ENCODE data around the gene TM4SF5. TPM values are rescaled to one million over a fixed set of nuclear protein-coding genes. Genes with fewer than 3 reads are reported as not detected.

The TM4SF5 gene
- total and polyA plus RNA-seq, 5 experiments from 2014 or later, result not detected

GRCh38 chr17:4739122-4740024 lies 32.3 kb upstream of the TM4SF5 start, which contains the start of the genes CXCL16 and ZMYND15:
TSS of gene CXCL16 (minus strand) at chr17:4739928. CDS start at chr17:4739339, 589 bp downstream.
TSS of gene ZMYND15 (plus strand) at chr17:4739833. CDS start at chr17:4740549, 716 bp downstream.
- peak; percentile 50 to 83 (median 70) for DNase-seq
- Mint-ChIP-seq H3K4me1 (peaks cover 17 to 30% (median 22%) of the 10 kb centered on the region in 4 donors), H3K27me3 (peaks cover 0 to 13% (median 6%) of the 10 kb centered on the region in 5 donors), H3K4me3 (peak within 1 kb of the TSS; percentile 83 to 94 (median 90)), H3K27ac (peak within 1 kb of the TSS; percentile 86 to 98 (median 94)), H3K36me3 (no peaks in the 10 kb centered on the region), H3K9me3 (no peaks in the 10 kb centered on the region)
- POLR2A ChIA-PET, result interaction anchor here (0.5 to 2.4 kb wide), 8 partner anchors 9 to 596 kb away, joined by 3 to 24 read pairs (median 5); partner anchors contain the start of genes ARRB2, CYB5D2 and ZZEF1
- ATAC-seq, result peak; percentile 72

DNA sequence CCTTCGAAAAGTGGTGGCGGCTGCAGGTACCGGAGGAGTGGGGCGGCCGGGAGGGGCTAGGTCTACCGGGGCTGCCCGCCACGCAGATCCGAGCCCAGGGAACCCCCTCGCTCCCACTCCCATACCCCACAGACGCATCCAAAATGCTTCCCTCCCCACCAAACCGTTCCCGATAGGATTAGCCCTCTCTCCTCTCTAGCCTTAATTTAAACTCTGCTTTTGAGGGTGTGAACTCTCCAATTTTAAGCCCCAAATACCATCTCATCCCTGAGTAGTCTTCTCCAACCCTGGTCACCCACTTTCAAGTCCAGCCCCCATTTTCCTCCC lies 31.7 kb upstream of the TM4SF5 start:
- peaks cover 0 to 13% (median 6%) of the 10 kb centered on the region in 5 donors for H3K27me3 Mint-ChIP-seq
- POLR2A ChIA-PET, result interaction anchor here (1.6 to 2.4 kb wide), 3 partner anchors 25 to 50 kb away, joined by 3 to 24 read pairs (median 8); partner anchors contain the start of gene ARRB2

DNA sequence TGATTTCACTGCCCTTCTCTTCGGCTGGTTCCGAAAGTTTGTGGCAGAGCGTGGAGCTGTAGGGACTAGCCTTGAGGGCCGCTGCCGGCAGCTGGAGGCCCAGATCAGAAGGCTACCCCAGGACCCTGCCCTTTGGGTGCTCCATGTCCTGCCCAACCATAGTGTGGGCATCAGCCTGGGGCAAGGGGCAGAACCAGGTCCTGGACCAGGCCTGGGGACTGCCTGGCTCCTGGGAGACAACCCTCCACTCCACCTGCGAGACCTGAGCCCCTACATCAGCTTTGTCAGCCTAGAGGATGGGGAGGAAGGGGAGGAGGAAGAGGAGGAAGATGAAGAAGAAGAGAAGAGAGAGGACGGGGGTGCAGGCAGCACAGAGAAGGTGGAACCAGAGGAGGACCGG lies 31.1 kb upstream of the TM4SF5 start:
- no peak for ATAC-seq
- H3K27me3 Mint-ChIP-seq, result peaks cover 0 to 16% (median 6%) of the 10 kb centered on the region in 5 donors
- H3K27ac Mint-ChIP-seq, result peak overlapping the region in 9 of 10 donors; percentile 77 to 93 (median 90)
- peaks cover 18 to 29% (median 21%) of the 10 kb centered on the region in 4 donors for H3K4me1 Mint-ChIP-seq
- POLR2A ChIA-PET, result interaction anchor here (0.7 to 1.6 kb wide), 2 partner anchors 49 to 1228 kb away, joined by 3 to 4 read pairs; no protein-coding TSS in a partner anchor
- no peak for DNase-seq
- no peaks in the 10 kb centered on the region for H3K36me3 Mint-ChIP-seq
- H3K4me3 Mint-ChIP-seq, result peak overlapping the region; percentile 76 to 90 (median 86)
- H3K9me3 Mint-ChIP-seq, result no peaks in the 10 kb centered on the region

More for the DNA sequence above, 31.7 kb upstream of the TM4SF5 start:
- Mint-ChIP-seq H3K36me3 (no peaks in the 10 kb centered on the region), H3K4me1 (peaks cover 15 to 25% (median 23%) of the 10 kb centered on the region in 4 donors), H3K9me3 (no peaks in the 10 kb centered on the region), H3K27ac (peak overlapping the region; percentile 77 to 93 (median 90)), H3K4me3 (peak overlapping the region; percentile 76 to 90 (median 86))
- DNase-seq, result no peak
- no peak for ATAC-seq

DNA sequence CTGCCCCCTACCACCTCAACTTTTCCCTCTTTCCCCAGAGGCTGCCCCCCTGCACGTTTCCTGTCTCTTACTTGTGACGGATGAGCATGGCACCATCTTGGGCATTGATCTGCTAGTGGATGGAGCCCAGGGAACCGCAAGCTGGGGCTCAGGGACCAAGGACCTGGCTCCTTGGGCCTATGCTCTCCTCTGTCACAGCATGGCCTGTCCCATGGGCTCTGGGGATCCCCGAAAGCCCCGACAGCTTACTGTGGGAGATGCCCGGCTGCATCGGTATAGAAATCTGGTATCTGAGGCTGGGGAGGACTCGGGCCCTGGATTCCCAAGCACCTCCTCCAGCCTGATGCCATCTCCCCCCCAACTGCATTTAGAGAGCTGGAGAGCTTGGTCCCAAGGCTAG lies 30.1 kb upstream of the TM4SF5 start:
- no peaks in the 10 kb centered on the region for H3K36me3 Mint-ChIP-seq
- ATAC-seq (no peak), DNase-seq (no peak)
- H3K9me3 Mint-ChIP-seq, result no peaks in the 10 kb centered on the region
- POLR2A ChIA-PET, result interaction anchor here (1.1 to 1.6 kb wide), 2 partner anchors 32 to 48 kb away, joined by 3 to 5 read pairs; no protein-coding TSS in a partner anchor
- peaks cover 17 to 29% (median 19%) of the 10 kb centered on the region in 4 donors for H3K4me1 Mint-ChIP-seq
- peak overlapping the region in 6 of 10 donors; percentile 15 to 81 (median 32) for H3K4me3 Mint-ChIP-seq
- peak overlapping the region in 4 of 10 donors; percentile 31 to 79 (median 59) for H3K27ac Mint-ChIP-seq
- peaks cover 0 to 16% (median 6%) of the 10 kb centered on the region in 5 donors for H3K27me3 Mint-ChIP-seq

DNA sequence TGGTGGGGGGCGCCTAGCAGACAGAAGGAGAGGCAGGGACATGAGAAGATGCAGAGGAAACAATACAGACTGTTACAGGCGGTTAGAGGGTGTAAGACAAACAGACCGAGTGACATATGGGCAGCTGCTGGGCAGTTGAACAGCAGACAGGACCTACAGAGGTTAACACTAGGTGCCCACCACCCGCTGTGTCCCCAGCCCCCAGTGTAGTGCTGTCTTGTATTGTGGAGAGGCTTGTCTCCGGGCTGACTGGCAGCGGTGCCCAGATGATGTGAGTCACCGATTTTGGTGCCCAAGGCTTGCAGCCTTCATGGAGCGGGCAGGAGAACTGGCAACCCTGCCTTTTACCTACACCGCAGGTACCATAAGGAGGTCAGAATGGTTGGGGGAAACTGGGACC lies 29.6 kb upstream of the TM4SF5 start:
- Mint-ChIP-seq H3K4me1 (peaks cover 17 to 29% (median 23%) of the 10 kb centered on the region in 4 donors), H3K27ac (peak overlapping the region in 2 of 10 donors; percentile 29 to 31), H3K27me3 (peaks cover 0 to 16% (median 6%) of the 10 kb centered on the region in 5 donors), H3K4me3 (peak overlapping the region in 1 of 10 donors; percentile 34), H3K9me3 (no peaks in the 10 kb centered on the region), H3K36me3 (no peaks in the 10 kb centered on the region)
- ATAC-seq, result no peak
- no peak for DNase-seq
- POLR2A ChIA-PET, result interaction anchor here (1.1 kb wide), 1 partner anchor 32 kb away, joined by 5 read pairs; no protein-coding TSS in a partner anchor

DNA sequence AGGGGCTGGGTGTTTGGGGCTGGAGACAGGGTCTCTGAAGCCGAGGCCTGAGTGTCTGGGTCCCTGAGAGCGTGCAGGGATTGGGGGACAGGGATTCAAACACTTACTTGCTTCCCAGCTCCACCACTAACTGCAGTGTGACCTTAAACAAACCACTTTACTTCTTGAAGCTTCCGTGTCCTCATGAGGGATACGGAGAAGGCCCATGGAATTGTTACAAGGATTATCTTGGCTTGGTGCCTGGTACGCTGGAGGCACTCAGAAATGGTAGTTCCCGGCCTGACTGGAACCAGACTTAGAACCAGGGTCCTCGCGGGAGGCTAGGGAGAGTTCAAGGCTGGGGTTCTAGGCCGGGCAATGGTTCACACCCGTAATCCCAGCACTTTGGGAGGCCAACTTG lies 29.1 kb upstream of the TM4SF5 start:
- Mint-ChIP-seq H3K9me3 (no peaks in the 10 kb centered on the region), H3K4me1 (peaks cover 17 to 31% (median 27%) of the 10 kb centered on the region in 4 donors), H3K27ac (peak overlapping the region in 2 of 10 donors; percentile 9 to 40), H3K4me3 (peak overlapping the region in 1 of 10 donors; percentile 29), H3K36me3 (no peaks in the 10 kb centered on the region), H3K27me3 (peaks cover 0 to 16% (median 6%) of the 10 kb centered on the region in 5 donors)
- no peak for ATAC-seq
- no peak for DNase-seq
- POLR2A ChIA-PET, result no interaction called here

DNA sequence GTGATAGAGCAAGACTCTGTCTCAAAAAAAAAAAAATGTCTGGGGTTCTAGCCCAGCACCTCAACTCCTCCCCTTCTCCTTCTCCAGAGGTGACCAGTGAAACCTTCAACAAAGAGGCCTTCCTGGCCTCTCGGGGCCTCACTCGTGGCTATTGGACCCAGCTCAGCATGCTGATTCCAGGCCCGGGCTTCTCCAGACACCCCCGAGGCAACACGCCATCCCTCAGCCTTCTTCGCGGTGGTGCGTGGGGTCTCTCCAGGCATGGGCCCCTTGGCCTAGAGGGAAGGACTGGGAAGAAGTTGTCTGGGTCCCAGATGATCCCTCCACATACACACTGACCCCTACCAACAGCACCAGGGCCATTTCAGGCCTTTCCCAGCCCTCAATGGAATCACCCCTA lies 28.5 kb upstream of the TM4SF5 start:
- Mint-ChIP-seq H3K4me1 (peaks cover 22 to 35% (median 31%) of the 10 kb centered on the region in 4 donors), H3K36me3 (no peaks in the 10 kb centered on the region), H3K4me3 (peak overlapping the region in 1 of 10 donors; percentile 29), H3K27ac (peak overlapping the region in 2 of 10 donors; percentile 20 to 41), H3K27me3 (peaks cover 0 to 16% (median 6%) of the 10 kb centered on the region in 5 donors), H3K9me3 (no peaks in the 10 kb centered on the region)
- DNase-seq, result no peak
- POLR2A ChIA-PET, result interaction anchor here (0.6 to 0.7 kb wide), 2 partner anchors 19 to 39 kb away, joined by 3 read pairs; no protein-coding TSS in a partner anchor
- ATAC-seq, result no peak

DNA sequence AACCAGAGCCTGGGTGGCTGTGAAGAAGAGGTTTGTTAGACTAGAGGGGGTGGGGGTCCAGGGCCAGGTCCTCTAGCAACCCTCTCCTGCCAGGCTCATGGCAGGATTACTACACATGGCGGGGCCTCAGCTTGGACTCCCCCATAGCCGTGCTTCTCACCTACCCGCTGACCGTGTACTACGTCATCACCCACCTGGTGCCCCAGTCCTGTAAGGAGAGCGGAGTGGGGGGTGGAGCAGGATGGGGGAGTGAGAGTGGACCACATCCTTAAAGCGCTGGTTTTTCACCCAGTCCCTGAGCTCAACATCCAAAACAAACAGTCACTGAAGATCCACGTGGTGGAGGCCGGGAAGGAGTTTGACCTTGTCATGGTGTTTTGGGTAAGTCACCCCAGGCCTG lies 27.8 kb upstream of the TM4SF5 start:
- Mint-ChIP-seq H3K4me3 (no peak overlapping the region), H3K36me3 (no peaks in the 10 kb centered on the region), H3K4me1 (peaks cover 18 to 35% (median 30%) of the 10 kb centered on the region in 4 donors), H3K9me3 (no peaks in the 10 kb centered on the region), H3K27ac (peak overlapping the region in 1 of 10 donors; percentile 38), H3K27me3 (peaks cover 0 to 16% (median 6%) of the 10 kb centered on the region in 5 donors)
- DNase-seq (no peak), ATAC-seq (no peak)
- POLR2A ChIA-PET, result interaction anchor here (1.0 to 1.2 kb wide), 2 partner anchors 25 to 34 kb away, joined by 3 to 4 read pairs; partner anchors contain the start of gene ARRB2

GRCh38 chr17:4744999-4745969 lies 26.4 kb upstream of the TM4SF5 start:
- H3K27ac Mint-ChIP-seq, result peak overlapping the region in 3 of 10 donors; percentile 52 to 83 (median 77)
- DNase-seq, result no peak
- H3K36me3 Mint-ChIP-seq, result no peaks in the 10 kb centered on the region
- no peaks in the 10 kb centered on the region for H3K9me3 Mint-ChIP-seq
- no peak for ATAC-seq
- peaks cover 13 to 27% (median 26%) of the 10 kb centered on the region in 4 donors for H3K4me1 Mint-ChIP-seq
- POLR2A ChIA-PET, result interaction anchor here (2.0 kb wide), 1 partner anchor 45 kb away, joined by 4 read pairs; no protein-coding TSS in a partner anchor
- peaks cover 0 to 13% (median 6%) of the 10 kb centered on the region in 5 donors for H3K27me3 Mint-ChIP-seq
- peak overlapping the region in 4 of 10 donors; percentile 12 to 43 (median 30) for H3K4me3 Mint-ChIP-seq

GRCh38 chr17:4747847-4748246 lies 23.8 kb upstream of the TM4SF5 start:
- POLR2A ChIA-PET, result interaction anchor here (0.6 to 1.7 kb wide), 6 partner anchors 9 to 391 kb away, joined by 3 to 8 read pairs (median 4); partner anchors contain the start of gene C17orf107
- peaks cover 0 to 9% (median 0%) of the 10 kb centered on the region in 5 donors for H3K27me3 Mint-ChIP-seq
- peak overlapping the region; percentile 51 to 92 (median 81) for H3K27ac Mint-ChIP-seq
- H3K4me1 Mint-ChIP-seq, result peaks cover 9 to 24% (median 22%) of the 10 kb centered on the region in 4 donors
- DNase-seq (peak in 7 of 10 donors; percentile 16 to 73 (median 41)), ATAC-seq (peak; percentile 95 to 99)
- H3K36me3 Mint-ChIP-seq, result no peaks in the 10 kb centered on the region
- H3K4me3 Mint-ChIP-seq, result peak overlapping the region; percentile 42 to 84 (median 74)
- no peaks in the 10 kb centered on the region for H3K9me3 Mint-ChIP-seq

- DNase-seq, result no peak
- Mint-ChIP-seq H3K9me3 (no peaks in the 10 kb centered on the region), H3K4me1 (peaks cover 9 to 24% (median 22%) of the 10 kb centered on the region in 4 donors), H3K36me3 (no peaks in the 10 kb centered on the region), H3K27me3 (peaks cover 0 to 10% (median 3%) of the 10 kb centered on the region in 5 donors), H3K4me3 (peak overlapping the region in 8 of 10 donors; percentile 4 to 78 (median 62)), H3K27ac (peak overlapping the region in 6 of 10 donors; percentile 7 to 83 (median 77))
- POLR2A ChIA-PET, result interaction anchor here (1.7 kb wide), 1 partner anchor 10 kb away, joined by 8 read pairs; no protein-coding TSS in a partner anchor
- ATAC-seq, result no peak
These were observed 23.0 kb upstream of the TM4SF5 start for GRCh38 chr17:4748686-4749085.
